ENCODE measurements around the gene PTPRQ. TPM values are rescaled to one million over a fixed set of nuclear protein-coding genes. Genes with fewer than 3 reads are reported as not detected.

The PTPRQ gene
- total RNA-seq = 0.59 and 1.3 TPM in 2 replicates

GRCh38 chr12:80443974-80444666 lies at the start of gene PTPRQ:
Gene PTPRQ, plus strand, starts transcription at chr12:80444235. Its CDS starts 111 bp downstream, at chr12:80444346.

GRCh38 chr12:80707126-80707829 lies 263.2 kb downstream of the PTPRQ start, which contains the start of gene MYF6:
Gene MYF6, plus strand, starts transcription at chr12:80707634. Its CDS starts 86 bp downstream, at chr12:80707720.

DNA sequence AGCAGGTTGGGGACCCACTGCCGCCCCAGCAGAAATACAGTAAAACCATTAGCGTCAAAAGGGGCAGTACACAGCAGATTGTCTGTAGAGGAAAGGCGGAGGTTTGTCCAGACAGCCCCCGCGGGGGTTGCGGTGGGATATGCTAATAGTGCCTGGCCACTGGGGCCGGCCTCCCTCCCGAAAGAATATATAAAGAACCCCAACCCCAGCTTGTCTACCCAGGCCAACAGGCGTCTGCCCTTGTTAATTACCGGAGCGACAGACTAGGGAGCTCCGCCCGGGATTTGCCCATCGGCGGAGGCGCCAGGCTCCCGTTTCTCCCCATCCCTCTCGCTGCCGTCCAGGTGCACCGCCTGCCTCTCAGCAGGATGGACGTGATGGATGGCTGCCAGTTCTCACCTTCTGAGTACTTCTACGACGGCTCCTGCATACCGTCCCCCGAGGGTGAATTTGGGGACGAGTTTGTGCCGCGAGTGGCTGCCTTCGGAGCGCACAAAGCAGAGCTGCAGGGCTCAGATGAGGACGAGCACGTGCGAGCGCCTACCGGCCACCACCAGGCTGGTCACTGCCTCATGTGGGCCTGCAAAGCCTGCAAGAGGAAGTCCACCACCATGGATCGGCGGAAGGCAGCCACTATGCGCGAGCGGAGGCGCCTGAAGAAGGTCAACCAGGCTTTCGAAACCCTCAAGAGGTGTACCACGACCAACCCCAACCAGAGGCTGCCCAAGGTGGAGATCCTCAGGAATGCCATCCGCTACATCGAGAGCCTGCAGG lies 272.8 kb downstream of the PTPRQ start, which contains the start of gene MYF5:
Gene MYF5 (plus strand): TSS at position 217 of the 774 bp plus-strand sequence. CDS start 152 bp downstream, at position 369.

Measured in bronchus fibroblast of lung (primary cell).